GM18526 (cell line): ENCODE results near the gene TFEC.

Source experiments
- POLR2A ChIP-seq: IDR thresholded peaks from 3 replicates; pipeline ENCODE4 v1.6.1; 2011; ENCODE audit not compliant: insufficient read length; ENCODE audit errors: extremely low read depth

Gene TFEC

GRCh38 chr7:115885550-115885949 lies 145.0 kb downstream of the TFEC start:
- TF ChIP-seq POLR2A: no peak
